GM19438 (cell line): ENCODE data around the gene CLEC18C.
"Not testable (repeated sequence)": the region's sequence is repeated elsewhere in the genome, so short reads cannot be mapped to it uniquely, and the experiment has no call there.

Experiments used
- ATAC-seq: cut with Tn5 transposase; IDR thresholded peaks from one replicate; pipeline ENCODE4 v1.9.1; 2021; ENCODE audit warnings: low read depth; ENCODE audit not compliant: unreplicated experiment

Gene CLEC18C

DNA sequence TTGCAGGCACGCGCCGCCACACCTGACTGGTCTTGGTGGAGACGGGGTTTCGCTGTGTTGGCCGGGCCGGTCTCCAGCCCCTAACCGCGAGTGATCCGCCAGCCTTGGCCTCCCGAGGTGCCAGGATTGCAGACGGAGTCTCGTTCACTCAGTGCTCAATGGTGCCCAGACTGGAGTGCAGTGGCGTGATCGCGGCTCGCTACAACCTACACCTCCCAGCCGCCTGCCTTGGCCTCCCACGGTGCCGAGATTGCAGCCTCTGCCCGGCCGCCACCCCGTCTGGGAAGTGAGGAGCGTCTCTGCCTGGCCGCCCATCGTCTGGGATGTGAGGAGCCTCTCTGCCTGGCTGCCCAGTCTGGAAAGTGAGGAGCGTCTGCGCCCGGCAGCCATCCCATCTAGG is 30.4 kb downstream of the CLEC18C start:
- ATAC-seq: not testable (repeated sequence)

DNA sequence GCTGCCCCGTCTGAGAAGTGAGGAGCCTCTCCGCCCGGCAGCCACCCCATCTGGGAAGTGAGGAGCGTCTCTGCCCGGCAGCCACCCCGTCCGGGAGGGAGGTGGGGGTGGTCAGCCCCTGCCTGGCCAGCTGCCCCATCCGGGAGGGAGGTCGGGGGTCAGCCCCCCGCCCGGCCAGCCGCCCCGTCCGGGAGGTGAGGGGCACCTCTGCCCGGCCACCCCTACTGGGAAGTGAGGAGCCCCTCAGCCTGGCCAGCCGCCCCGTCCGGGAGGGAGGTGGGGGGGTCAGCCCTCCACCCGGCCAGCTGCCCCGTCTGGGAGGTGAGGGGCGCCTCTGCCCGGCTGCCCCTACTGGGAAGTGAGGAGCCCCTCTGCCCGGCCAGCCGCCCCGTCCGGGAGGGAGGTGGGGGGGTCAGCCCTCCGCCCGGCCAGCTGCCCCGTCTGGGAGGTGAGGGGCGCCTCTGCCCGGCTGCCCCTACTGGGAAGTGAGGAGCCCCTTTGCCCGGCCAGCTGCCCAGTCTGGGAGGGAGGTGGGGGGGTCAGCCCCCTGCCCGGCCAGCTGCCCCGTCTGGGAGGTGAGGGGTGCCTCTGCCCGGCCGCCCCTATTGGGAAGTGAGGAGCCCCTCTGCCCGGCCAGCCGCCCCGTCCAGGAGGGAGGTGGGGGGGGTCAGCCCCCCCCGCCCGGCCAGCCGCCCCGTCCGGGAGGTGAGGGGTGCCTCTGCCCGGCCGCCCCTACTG is 31.2 kb downstream of the CLEC18C start:
- not testable (repeated sequence) for ATAC-seq

DNA sequence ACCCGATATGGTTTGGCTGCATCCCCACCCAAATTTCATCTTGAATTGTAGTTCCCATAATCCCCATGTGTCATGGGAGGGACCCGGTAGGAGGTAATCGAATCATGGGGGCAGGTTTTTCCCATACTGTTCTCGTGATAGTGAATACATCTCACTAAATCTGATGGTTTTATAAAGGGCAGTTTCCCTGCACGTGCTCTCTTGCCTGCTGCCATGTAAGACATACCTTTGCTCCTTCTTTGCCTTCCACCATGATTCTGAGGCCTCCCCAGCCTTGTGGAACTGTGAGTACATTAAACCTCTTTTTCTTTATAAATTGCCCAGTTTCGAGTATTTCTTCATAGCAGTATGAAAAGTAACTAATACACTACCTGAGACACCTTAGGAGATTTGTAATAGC is 32.8 kb downstream of the CLEC18C start:
- not testable (repeated sequence) for ATAC-seq

DNA sequence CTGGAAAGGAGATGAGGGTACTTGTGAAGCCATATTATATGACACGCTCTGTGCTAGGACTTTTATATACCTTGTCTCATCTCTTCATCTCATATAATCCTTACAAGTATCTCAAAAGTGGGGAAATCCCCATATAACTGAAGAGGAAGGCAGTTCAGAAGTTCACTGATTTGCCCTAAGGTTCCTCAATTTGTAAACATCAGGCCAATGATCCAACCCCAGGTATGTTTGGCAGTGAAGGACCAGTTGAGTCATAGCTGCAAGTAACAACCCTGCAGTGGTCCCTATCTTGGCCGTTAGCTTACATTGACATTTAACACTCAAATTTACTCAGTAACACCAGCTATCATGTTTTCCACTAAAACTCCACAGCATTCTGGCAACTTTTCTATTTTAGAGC is 45.0 kb downstream of the CLEC18C start:
- ATAC-seq: not testable (repeated sequence)

DNA sequence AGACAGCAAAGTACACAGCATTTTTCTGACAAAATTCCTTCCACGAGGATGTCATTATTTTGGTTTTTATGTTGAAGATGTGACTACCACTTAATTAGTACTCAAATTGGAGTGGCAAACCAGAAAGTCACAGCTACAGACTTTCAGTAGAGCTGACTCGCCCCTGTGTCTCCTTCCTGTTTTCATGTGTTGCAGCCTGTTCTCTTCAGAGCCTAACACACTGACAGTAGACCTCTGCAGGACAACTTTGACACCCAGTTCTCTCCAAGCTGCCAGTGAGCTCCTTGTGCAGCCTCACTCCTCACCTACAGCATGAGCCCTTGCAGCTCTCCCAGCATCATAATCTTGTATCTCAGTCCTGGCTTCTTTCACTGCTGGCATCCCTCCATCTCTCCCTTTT is 49.0 kb downstream of the CLEC18C start:
- ATAC-seq: not testable (repeated sequence)

DNA sequence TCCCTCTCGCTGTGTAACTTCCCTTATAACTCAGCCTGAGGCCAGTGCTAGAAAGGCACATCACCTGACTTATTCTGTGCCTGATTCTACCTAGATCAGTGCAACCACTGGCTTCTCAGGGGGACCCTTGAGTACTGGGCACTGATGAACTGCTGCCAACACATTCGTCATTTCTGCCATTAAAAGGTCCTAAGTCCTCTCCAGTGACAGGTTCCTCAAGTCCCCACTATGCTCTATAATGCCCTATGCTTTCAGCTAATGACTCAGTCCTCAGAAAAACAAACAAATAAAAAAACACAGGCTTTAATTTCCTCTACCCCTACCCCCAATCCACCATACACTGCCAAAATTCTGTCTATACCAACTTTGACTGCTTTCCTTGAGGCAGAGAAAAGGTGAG is 49.6 kb downstream of the CLEC18C start:
- ATAC-seq: not testable (repeated sequence)

DNA sequence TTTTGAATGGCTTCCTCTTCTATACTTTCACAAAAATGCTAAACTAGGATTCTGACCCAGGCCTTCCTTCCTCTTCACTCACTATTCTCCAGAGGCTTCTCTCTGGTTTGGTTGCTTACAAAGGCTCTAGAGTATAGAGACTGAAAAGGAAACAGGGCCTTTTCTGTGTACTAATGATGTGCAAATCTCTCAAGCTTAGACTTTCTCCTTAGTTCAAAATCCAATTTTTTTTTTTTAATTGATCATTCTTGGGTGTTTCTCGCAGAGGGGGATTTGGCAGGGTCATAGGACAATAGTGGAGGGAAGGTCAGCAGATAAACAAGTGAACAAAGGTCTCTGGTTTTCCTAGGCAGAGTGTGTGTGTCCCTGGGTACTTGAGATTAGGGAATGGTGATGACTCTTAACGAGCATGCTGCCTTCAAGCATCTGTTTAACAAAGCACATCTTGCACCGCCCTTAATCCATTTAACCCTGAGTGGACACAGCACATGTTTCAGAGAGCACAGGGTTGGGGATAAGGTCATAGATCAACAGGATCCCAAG is 50.5 kb downstream of the CLEC18C start:
- ATAC-seq: not testable (repeated sequence)

DNA sequence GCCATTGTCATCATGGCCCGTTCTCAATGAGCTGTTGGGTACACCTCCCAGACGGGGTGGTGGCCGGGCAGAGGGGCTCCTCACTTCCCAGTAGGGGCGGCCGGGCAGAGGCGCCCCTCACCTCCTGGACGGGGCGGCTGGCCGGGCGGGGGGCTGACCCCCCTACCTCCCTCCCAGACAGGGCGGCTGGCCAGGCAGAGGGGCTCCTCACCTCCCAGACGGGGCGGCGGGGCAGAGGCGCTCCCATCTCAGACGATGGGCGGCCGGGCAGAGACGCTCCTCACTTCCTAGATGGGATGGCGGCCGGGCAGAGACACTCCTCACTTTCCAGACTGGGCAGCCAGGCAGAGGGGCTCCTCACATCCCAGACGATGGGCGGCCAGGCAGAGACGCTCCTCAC is 51.1 kb downstream of the CLEC18C start:
- not testable (repeated sequence) for ATAC-seq

DNA sequence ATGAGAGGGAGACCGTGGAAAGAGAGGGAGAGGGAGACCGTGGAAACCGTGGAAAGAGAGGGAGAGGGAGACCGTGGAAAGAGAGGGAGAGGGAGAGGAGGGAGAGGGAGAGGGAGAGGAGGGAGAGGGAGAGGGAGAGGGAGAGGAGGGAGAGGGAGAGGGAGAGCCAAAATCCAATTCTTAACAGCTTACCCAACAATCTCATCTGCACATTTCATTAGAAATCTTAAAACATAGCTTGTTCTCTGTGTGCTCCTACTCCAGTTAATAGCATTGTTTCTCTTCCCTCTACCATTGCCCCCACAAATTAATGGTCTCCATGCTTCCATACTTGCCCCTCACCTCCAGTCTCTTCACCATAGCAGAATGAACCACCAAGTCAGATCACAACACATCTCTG is 51.8 kb downstream of the CLEC18C start:
- ATAC-seq: not testable (repeated sequence)

DNA sequence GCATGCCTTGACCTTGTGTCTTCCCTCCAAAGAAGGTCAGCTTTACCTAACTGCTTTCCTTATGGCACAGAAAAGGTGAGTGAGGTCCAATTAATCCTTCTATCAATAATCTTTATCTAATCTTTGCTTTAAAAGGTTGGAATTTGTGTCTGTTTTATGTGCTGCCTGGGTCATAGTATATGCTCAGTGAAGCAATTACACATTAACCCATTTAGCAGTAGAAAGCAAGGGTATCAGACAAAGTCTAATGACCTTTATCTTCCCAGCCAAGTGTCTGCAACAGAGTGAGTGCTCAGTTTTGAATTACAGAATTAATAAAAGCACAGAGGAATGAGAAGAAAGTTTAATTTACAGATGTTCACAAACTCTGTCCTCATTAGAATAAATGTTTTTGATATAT is 52.4 kb downstream of the CLEC18C start:
- ATAC-seq: not testable (repeated sequence)

DNA sequence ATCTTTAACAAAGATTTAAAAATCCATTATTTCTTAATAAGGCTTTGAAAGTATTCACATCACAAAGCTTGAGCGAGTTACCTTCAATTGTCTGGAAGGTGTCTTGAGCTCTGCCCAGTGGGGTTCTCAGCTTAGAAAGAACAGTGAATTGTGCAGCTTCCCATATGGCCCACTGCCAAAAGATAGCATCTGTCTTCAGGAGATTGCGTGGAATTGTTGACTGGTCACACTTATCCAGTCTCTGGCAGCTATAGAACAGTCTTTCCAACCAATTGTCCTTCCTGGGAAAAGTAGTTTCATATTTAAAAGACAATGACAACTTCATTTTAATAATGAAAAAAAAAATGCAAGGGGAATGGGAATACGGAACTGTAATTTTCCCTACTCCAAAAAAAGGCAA is 58.2 kb downstream of the CLEC18C start:
- ATAC-seq: not testable (repeated sequence)
